HL-60 (cell line): ENCODE data around the gene OR2T34.
"Not testable (repeated sequence)": the region's sequence is repeated elsewhere in the genome, so short reads cannot be mapped to it uniquely, and the experiment has no call there.

Source experiments
- CTCF ChIP-seq: IDR thresholded peaks from one replicate; pipeline ENCODE4 v1.5.1; 2011; ENCODE audit warnings: low read length, control low read depth, inconsistent platforms; ENCODE audit not compliant: insufficient read depth
- GABPA ChIP-seq: IDR thresholded peaks from 2 replicates; pipeline ENCODE4 v1.6.1; 2012; ENCODE audit warnings: low read depth
- REST ChIP-seq: IDR thresholded peaks from 2 replicates; pipeline ENCODE4 v1.6.1; 2012; ENCODE audit warnings: low read depth; ENCODE audit not compliant: insufficient replicate concordance
- SPI1 ChIP-seq: IDR thresholded peaks from 2 replicates; pipeline ENCODE4 v1.6.1; 2012; ENCODE audit warnings: low read depth, mild to moderate bottlenecking, borderline replicate concordance

- not testable (repeated sequence) for TF ChIP-seq CTCF, REST, SPI1, GABPA
Measured at GRCh38 chr1:248573856-248574255, 701 bp downstream of the OR2T34 start.
